Glutamatergic neuron (in vitro differentiated cells): Measurements from ENCODE around the gene CCDC88B. TPM values are rescaled to one million over a fixed set of nuclear protein-coding genes. Genes with fewer than 3 reads are reported as not detected.

Experiments used
- microRNA-seq: library from miRNA; unstranded; fragments of <30 nt; microRNA quantifications from one replicate; pipeline ENCODE4, GENCODE V29; 2020; ENCODE audit not compliant: unreplicated experiment
- total RNA-seq: library from RNA; stranded (reverse); fragmentation: NEBNext Ultra II Directional; extraction: Animal tissue kit (Norgen Biotek cat#: 25700); gene quantifications from one replicate; pipeline ENCODE4 v1.2.1, GENCODE V29; 2021; ENCODE audit not compliant: unreplicated experiment

CCDC88B gene
- total RNA-seq, 1 donor from 2014 or later = 83.6 TPM

Small RNA genes lying within 50 kb of the gene (microRNA-seq; reads per million reads assigned to microRNA genes)
- gene MIR1237 (3.3 reads per million, percentile 24 among the genes with 10 or more reads in this experiment), gene MIR7155 (5.9 reads per million, percentile 35 among the genes with 10 or more reads in this experiment)

Other genes starting within 250 kb of the CCDC88B start
- gene MACROD1, start 174.1 kb upstream of the CCDC88B start, total RNA-seq = 12.7 TPM
- gene STIP1, start 154.0 kb upstream of the CCDC88B start, total RNA-seq = 160 TPM
- 2.0 TPM for gene FERMT3, start 133.5 kb upstream of the CCDC88B start, total RNA-seq
- gene TRPT1, start 114.0 kb upstream of the CCDC88B start, total RNA-seq = 39.0 TPM
- 37.0 TPM for gene NUDT22, start 113.9 kb upstream of the CCDC88B start, total RNA-seq
- gene DNAJC4, start 109.7 kb upstream of the CCDC88B start, total RNA-seq = 30.5 TPM
- 12.3 TPM for gene VEGFB, start 105.6 kb upstream of the CCDC88B start, total RNA-seq
- gene FKBP2, start 99.1 kb upstream of the CCDC88B start, total RNA-seq = 31.4 TPM
- gene PPP1R14B, start 93.3 kb upstream of the CCDC88B start, total RNA-seq = 348 TPM
- 36.2 TPM for gene PLCB3, start 88.7 kb upstream of the CCDC88B start, total RNA-seq
- 47.0 TPM for gene BAD, start 55.5 kb upstream of the CCDC88B start, total RNA-seq
- gene GPR137, start 54.4 kb upstream of the CCDC88B start, total RNA-seq = 52.5 TPM
- gene KCNK4, start 48.9 kb upstream of the CCDC88B start, total RNA-seq = 0.47 TPM
- gene CATSPERZ, start 39.8 kb upstream of the CCDC88B start, total RNA-seq = not detected
- gene ESRRA, start 34.7 kb upstream of the CCDC88B start, total RNA-seq = 69.9 TPM
- gene TRMT112, start 22.6 kb upstream of the CCDC88B start, total RNA-seq = 93.1 TPM
- gene PRDX5, start 22.1 kb upstream of the CCDC88B start, total RNA-seq = 418 TPM
- 3.2 TPM for gene RPS6KA4, start 19.0 kb downstream of the CCDC88B start, total RNA-seq
- gene SLC22A11, start 215.7 kb downstream of the CCDC88B start, total RNA-seq = not detected